GM19193 (cell line): ENCODE results near the gene PCBD2.

Experiments
- POLR2A ChIP-seq: IDR thresholded peaks from 4 replicates; pipeline ENCODE4 v1.6.1; 2011; ENCODE audit not compliant: insufficient read depth, insufficient read length; ENCODE audit errors: extremely low read depth

The PCBD2 gene

DNA sequence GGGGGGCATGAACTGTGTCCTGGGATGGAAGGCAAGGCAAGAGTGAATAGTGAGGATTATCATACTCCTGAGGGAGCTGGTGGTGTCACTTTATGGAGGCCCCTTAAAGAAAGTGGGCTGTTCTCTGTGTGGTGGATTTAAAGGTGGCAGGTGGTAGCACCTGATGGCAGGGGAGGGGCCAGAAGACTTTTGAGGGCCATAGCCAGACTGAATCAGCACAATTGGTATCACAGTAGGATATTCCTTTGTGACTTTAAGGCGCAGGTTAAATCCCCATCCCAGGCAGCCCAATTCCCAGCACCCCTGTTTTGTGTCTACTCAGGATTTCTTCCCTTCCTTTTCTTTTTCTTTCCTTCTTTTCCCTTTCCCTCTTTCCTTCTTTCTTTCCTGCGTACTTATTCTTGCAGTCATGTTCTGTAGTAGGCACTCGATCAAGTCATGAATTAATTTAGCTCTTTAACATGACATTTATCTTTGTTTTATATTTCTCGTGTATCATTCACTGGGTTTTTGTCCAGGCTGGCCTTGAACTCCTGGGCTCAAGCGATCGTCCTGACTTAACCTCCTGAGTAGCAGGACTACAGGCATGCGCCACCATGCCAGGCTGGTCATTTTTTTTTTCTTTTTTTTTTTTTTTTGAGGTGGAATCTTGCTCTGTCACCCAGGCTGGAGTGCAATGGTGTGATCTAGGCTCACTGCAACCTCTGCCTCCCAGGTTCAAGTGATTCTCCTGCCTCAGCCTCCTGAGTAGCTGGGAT lies 11.0 kb upstream of the PCBD2 start:
- TF ChIP-seq POLR2A, result no peak

DNA sequence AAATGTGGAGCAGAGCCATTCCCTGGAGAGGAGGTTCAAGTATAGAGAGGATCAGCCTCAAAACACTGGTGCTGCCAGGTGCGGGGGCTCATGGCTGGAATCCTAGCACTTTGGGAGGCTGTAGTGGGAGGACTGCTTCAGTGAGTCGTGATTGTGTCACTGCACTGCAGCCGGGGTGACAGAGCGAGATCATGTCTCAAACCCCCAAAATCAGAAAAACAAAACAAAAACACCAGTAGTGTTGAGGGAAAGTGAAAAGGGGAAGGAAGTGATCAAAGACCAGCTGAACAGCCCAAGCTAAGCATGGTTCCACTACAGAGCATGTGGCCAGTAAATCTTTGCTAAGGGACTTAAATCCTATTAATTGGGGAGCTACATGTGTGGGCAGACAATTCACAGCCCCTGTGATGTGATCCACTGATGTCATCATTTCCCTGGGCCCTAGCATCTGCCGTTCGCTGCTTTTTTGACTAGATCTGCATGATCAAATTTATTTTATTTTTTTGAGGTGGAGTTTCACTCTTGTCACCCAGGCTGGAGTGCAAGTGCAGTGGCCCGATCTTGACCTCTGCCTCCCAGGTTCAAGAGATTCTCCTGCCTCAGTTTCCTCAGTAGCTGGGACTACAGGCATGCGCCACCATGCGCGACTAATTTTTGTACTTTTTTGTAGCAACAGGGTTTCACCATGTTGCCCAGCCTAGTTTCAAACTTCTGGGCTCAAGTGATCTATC lies 2.7 kb upstream of the PCBD2 start:
- TF ChIP-seq POLR2A, result no peak

DNA sequence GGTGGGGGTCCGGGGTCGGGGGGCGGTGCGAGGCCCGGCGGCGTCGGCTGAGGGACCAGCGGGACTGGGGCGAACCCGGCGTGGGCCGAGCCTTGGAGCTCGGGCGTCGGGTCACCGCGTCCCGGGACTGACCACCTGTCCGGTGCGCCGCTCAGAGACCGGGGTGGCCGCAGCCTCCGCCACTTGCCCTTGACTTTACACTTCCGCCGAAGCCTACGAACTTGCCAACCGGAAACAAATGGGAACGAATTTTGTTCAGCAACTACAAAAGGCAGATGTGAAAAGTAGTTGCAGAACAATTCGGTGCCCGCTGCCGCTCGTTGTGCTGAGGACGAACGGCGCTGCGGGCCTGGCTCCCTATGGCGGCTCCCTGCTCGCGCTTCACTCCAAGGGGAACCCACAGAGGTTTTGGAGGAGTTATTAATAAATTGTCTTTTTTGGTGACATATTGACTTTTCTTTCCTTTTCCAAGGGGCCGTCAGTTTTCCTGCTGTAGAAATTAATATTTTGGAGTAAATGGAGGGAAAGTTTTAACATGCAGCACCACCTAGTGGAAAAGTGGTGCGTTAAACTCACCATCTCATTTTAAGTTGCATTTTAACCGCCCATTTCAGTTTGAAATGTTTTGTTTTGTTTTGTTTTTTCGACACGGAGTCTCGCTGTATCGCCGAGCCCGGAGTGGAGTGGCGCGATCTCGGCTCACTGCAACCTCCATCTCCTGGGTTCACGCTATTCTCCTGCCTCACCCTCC lies 490 bp downstream of the PCBD2 start:
- no peak for TF ChIP-seq POLR2A

DNA sequence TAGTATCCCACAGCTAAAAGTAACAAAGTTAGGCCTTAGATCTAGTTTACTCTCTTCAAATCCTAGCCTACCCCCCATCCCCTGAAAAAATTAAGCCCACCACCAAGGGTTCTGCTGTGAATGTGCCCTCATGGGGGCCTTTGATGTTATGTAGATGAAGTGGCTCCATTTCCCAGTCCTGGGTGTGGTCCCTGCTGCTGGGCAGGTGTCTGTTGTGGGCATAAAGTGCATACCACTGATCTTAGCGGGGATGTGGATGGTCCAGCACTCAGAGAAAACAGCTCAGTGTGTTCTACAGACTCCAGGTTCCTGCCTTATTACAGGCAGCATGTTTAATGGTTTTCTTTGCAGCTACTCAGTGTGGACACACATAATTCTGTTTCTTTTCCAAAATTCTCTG lies 1.9 kb downstream of the PCBD2 start:
- no peak for TF ChIP-seq POLR2A

DNA sequence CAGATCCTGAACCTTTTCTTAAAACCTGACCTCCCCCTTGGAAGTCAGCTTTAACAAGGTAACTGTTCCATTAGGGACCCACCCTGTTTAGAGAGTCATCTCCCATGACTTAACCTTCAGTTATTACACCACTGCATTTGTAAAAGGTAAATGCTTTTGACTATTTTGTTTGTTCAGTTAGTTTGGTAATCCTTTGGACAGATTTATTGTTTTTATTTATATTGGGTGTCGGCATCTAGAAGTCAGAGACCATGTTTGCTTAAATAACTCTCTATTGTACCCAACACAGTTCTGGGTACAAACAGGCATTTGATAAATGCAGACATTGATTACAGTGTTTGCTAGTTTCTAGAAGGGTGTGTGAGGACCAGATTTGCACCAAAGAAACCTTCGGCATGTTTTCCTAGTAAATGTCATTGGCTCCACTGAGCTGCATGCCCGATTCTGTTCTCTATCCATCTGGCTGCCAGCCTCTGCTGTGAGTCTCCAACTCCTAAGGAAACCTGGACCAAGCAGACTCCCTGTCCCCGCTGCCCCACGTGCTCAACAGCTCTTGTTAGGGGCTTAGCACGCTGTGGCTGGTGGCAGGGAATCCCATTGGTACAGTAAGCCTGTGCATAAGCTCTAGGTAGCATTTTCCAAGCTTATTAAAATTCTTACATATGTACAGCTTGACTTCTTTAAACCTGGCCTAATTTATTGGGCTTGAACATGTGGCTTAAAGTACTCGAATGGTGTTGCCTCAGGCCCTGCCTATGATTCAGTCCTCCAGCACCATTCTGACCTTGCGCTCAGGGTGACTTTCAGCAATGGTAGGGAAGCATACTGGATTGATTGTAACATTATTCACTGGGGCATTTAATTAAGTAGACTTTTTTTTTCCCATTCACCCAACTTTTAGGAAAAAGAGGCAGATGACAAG lies 6.6 kb downstream of the PCBD2 start:
- TF ChIP-seq POLR2A, result no peak

DNA sequence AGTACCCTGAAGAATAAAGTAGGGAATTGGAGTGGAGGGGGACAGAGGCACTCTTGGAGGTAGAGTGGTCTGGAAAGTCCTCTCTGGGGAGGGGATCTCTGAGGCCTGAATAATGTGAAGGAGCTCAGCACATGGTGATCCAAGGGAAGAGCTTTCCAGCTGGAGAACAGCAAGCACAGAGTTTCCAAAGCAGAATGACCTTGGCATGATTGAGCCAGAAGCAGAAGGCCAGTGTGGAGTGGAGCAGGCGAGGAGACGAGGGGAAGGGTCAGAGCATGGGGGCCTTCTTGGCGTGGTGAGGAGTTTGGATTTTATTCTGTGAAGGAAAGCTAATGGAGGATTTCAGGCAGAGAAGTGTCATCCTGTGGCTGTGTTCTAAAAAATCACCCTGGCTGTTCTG lies 8.3 kb downstream of the PCBD2 start:
- no peak for TF ChIP-seq POLR2A

DNA sequence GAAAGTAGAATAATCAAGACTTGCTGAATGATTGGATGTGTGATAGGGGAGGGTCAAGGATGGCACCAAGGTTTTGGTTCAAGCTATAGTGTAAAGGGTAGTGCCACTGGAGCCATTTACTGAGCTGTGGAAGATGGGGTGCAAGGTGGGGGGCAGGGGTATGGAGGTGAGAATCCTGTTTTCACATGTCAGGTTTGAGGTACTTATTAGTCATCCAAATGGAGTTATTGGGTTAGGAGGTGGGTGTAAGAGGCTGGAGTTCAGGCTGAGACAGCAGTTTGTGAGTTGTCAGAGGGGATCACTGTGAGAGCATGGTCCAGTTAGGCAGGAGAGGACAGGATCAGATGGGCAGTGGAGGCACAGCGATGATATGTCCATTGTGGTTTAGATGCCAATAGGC lies 8.9 kb downstream of the PCBD2 start:
- TF ChIP-seq POLR2A, result no peak

DNA sequence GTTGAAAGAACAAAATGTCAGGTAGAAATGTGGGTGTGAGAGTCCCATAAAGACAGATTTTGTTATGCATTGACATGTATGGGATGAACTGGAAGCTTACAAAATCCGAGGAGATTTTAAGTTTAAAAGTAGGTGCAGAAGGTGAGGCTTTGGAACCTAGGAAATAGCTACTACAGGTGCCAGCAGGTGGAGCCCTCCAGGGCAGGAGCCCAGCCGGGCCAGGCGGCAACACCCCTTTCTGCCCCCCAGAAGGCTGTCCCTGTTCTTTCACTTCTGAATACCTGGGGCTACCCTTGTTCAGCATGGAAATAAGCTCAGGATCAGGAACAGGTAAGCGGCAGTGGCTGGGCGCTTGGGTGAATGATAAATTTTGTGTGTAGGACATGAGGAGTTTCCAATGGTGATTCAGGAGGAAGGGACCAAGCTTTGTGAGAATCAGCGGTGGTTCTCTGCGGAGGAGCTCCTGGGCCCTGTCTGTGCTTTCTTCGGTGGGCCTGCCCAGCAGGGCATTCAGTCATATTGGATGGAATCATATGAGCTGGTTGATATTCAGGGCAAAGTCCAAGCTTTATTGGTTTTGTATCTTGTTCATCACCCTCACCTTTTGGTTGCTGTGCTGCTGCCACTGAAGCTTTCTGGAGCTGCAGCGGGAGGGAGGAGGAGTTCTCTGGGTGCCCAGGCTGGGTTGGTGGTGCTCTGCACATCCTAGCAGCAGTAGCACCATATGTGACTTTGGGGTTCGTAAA lies 12.3 kb downstream of the PCBD2 start:
- TF ChIP-seq POLR2A, result no peak

DNA sequence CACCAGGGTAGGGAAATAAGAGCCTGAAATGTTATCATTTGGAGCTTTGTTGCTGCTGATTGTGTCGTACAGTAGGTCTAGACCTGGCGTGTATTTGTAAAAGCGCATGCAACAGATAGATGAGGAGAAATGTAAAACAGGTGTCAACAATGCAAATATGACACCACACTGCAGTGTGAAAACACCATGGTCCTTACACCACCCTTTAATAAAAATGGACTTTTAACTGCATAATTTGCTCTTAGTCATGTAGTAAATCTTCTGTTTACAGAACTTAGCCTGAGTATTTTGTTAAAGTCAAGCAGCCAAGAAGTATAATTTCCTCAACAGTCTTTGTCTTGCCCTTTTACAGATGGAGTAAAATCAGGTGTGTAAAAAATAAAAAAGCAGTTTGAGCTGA lies 13.9 kb downstream of the PCBD2 start:
- no peak for TF ChIP-seq POLR2A

DNA sequence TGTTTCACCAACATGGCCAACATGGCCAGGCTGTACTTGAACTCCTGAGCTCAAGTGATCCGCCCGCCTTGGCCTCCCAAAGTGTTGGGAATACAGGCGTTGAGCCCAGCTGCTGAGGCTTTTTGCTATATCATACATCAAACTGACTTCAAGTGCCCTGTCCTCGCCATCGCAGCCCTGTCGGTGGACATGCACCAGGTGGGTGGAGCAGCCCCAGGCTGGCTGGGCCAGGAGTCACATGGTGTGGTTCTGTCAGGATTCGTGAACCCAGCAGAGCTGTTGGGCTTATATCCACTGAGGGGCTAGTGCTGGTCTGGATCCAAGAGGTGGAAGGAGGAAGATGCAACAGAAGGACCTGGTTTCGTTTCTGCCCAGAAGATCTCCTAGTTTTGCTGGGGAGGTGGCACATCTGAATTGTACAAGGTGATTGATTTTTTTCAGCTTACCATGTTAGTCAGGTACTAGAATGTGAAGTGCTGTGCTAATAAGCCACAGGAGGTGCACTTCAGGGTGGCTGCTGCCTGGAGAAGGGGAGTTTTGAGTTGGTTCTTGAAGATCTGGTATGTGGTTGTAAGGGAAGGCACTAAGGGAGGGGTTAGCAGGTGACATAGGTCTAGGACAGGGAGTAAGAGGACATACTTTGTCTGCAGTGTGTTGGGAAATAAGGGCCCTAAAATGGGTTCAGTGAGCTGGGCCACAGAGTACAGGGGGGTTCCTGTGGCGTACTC lies 16.1 kb downstream of the PCBD2 start:
- TF ChIP-seq POLR2A, result no peak

DNA sequence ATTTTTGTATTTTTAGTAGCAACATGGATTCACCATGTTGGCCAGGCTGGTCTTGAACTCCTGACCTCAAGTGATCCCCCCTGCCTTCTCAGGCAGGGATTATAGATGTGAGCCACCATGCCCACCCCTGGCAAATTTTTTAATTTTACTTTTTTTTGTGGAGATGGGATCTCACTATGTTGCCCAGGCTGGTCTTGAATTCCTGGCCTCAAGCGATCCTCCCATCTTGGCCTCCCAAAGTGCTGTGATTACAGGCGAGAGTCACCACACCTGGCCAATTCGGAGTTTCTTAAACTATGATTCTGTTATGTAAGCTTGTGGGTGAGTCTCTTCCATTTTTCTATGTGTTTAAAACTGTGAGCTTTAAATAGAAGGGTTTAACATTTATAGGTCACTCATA lies 27.6 kb downstream of the PCBD2 start:
- TF ChIP-seq POLR2A, result no peak

DNA sequence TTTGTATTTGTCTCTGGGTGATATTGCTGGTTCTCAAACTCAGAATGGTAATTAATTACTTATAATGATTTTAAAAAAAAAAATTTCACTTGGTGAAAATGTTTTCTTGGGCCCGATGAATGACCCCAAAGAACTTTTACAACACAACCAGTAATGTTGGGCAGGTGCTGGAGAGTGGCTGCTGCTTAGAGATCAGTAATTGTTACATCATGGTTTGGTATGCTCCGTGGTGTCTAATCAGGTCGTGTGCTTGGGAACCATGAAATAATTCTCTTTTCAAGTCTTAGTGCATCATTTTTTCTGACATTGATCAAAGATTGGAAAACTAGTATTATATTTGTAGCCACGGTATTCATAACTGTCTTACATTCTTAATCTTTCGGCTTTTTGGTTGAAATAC lies 29.3 kb downstream of the PCBD2 start:
- no peak for TF ChIP-seq POLR2A
